ENCODE results near the gene STARD10. TPM values are rescaled to one million over a fixed set of nuclear protein-coding genes. Genes with fewer than 3 reads are reported as not detected.

The STARD10 gene
- total and polyA plus RNA-seq, 9 of the 15 experiments (the other 6 are each of a cell fraction or from before 2014, with no cell fraction given) = 0.15 to 52.9 (median 32.3) TPM

- TF ChIP-seq MEF2A (IDR thresholded peaks at IDR 0.05; ENCODE audit: control insufficient read depth, low read depth, low read length) (no peak), CAMTA2 (CRISPR knock-in tag; conservative IDR thresholded peaks at IDR 0.05) (no peak), SETDB1 (IDR thresholded peaks at IDR 0.05; ENCODE audit: low read length) (no peak), MLX (CRISPR knock-in tag; conservative IDR thresholded peaks at IDR 0.05) (no peak), THRAP3 (IDR thresholded peaks at IDR 0.05; ENCODE audit: borderline replicate concordance) (no peak), MAFK (IDR thresholded peaks at IDR 0.05; ENCODE audit: low read length) (no peak), TBL1XR1 (IDR thresholded peaks at IDR 0.05; ENCODE audit: low read length in 2 of 2) (no peak), ZNF263 (CRISPR knock-in tag; IDR thresholded peaks at IDR 0.05; ENCODE audit: borderline replicate concordance) (peak; percentile 80), TGIF2 (CRISPR knock-in tag; IDR thresholded peaks at IDR 0.05) (no peak), BCOR (IDR thresholded peaks at IDR 0.05) (peak; percentile 52; the same call in 1 of the 2 replicates), SRSF9 (IDR thresholded peaks at IDR 0.05; ENCODE audit: borderline replicate concordance, low read depth, low read length) (no peak), GATAD2A (IDR thresholded peaks at IDR 0.05) (no peak; the same call in 1 of the 2 replicates), GMEB1 (CRISPR knock-in tag; IDR thresholded peaks at IDR 0.05) (no peak), RFX1 (IDR thresholded peaks at IDR 0.05) (no peak), ZNF609 (CRISPR knock-in tag; IDR thresholded peaks at IDR 0.05; ENCODE audit: borderline replicate concordance) (no peak), ZNF143 (CRISPR knock-in tag; IDR thresholded peaks at IDR 0.05) (peak; percentile 31; the same call in 1 of the 2 replicates), YBX1 (IDR thresholded peaks at IDR 0.05) (no peak), IRF1 (CRISPR knock-in tag; IDR thresholded peaks at IDR 0.05; ENCODE audit: borderline replicate concordance) (no peak), BMI1 (IDR thresholded peaks at IDR 0.05; ENCODE audit: low read length) (no peak), BDP1 (IDR thresholded peaks at IDR 0.05; ENCODE audit: insufficient read depth, insufficient read length) (no peak), RAD51 (IDR thresholded peaks at IDR 0.05; ENCODE audit: borderline replicate concordance, low read depth) (no peak)
Measured at GRCh38 chr11:72813740-72814285, 20.0 kb upstream of the STARD10 start (continued).

Data from K562 (cell line).